HEK293 (cell line): ENCODE results near the gene P2RY11.

Experiments
- CTCF ChIA-PET: fragments of 350-600 bp; formaldehyde crosslinking; extraction: SDS; loops from one replicate; lab custom pipeline; 2021; ENCODE audit warnings: antibody characterized with exemption; lab: Yijun Ruan, JAX
- POLR2A ChIA-PET: fragments of 300-600 bp; formaldehyde crosslinking; extraction: SDS; loops from one replicate; lab custom pipeline; 2020; ENCODE audit warnings: antibody characterized with exemption, inconsistent platforms; lab: Yijun Ruan, JAX
- H3K27ac ChIP-seq: fragments of 200-500 bp; sonication (Bioruptor generic); 2 replicates; pipeline ENCODE4 v1.5.1; 2014; ENCODE audit warnings: low read depth, low read length, control low read depth, inconsistent platforms; ENCODE audit errors: extremely low read depth
- H3K36me3 ChIP-seq, 2 experiments: fragments of 200-500 bp in 1 of 2; sonication (Bioruptor generic) in 1 of 2; 1 replicate in 1 of 2; 2 replicates in 1 of 2; pipeline ENCODE4 v1.5.1; 2014 to 2017; ENCODE audit warnings: inconsistent platforms in 2 of 2, low read length in 2 of 2; ENCODE audit not compliant: control insufficient read depth in 2 of 2, insufficient read depth in 1 of 2
- H3K4me1 ChIP-seq: fragments of 200-500 bp; sonication (Bioruptor generic); 2 replicates; pipeline ENCODE4 v1.5.1; 2014; ENCODE audit warnings: mild to moderate bottlenecking, low read length, inconsistent platforms; ENCODE audit not compliant: control insufficient read depth, insufficient read depth
- H3K4me3 ChIP-seq: 2 replicates; pipeline ENCODE4 v1.5.1; 2011; ENCODE audit warnings: low read depth, mild to moderate bottlenecking, control low read depth, low read length, moderate library complexity
- H3K9me3 ChIP-seq: fragments of 200-500 bp; sonication (Bioruptor generic); 2 replicates; pipeline ENCODE4 v1.5.1; 2014; ENCODE audit warnings: low read depth, low read length, inconsistent platforms; ENCODE audit not compliant: control insufficient read depth, insufficient read depth
- GLIS1 ChIP-seq: fragments of 450-650 bp; formaldehyde crosslinking; IDR thresholded peaks from 2 replicates; pipeline ENCODE4 v1.5.1; 2016; ENCODE audit warnings: missing biosample characterization, missing genetic modification characterization
- GLIS2 ChIP-seq: fragments of 450-650 bp; formaldehyde crosslinking; IDR thresholded peaks from 2 replicates; pipeline ENCODE4 v1.5.1; 2016; ENCODE audit warnings: missing biosample characterization, missing genetic modification characterization
- HOXA7 ChIP-seq: sonication (generic); formaldehyde crosslinking; IDR thresholded peaks from 2 replicates; pipeline ENCODE4 v1.8.1; 2022; ENCODE audit warnings: missing genetic modification reagents, borderline replicate concordance
- PATZ1 ChIP-seq: fragments of 450-650 bp; formaldehyde crosslinking; IDR thresholded peaks from 2 replicates; pipeline ENCODE4 v1.5.1; 2016; ENCODE audit warnings: missing biosample characterization, missing genetic modification characterization
- PBX3 ChIP-seq: sonication (generic); formaldehyde crosslinking; IDR thresholded peaks from 2 replicates; pipeline ENCODE4 v1.8.1; 2022; ENCODE audit warnings: mild to moderate bottlenecking, moderate library complexity, missing genetic modification reagents
- PRDM10 ChIP-seq: fragments of 450-650 bp; formaldehyde crosslinking; IDR thresholded peaks from 2 replicates; pipeline ENCODE4 v1.5.1; 2016; ENCODE audit warnings: missing biosample characterization, missing genetic modification characterization
- SCRT2 ChIP-seq: fragments of 450-650 bp; formaldehyde crosslinking; IDR thresholded peaks from 2 replicates; pipeline ENCODE4 v1.5.1; 2016; ENCODE audit warnings: missing biosample characterization, missing genetic modification characterization
- SP2 ChIP-seq: fragments of 450-650 bp; formaldehyde crosslinking; IDR thresholded peaks from 2 replicates; pipeline ENCODE4 v1.5.1; 2016; ENCODE audit warnings: missing biosample characterization, missing genetic modification characterization
- ZIC2 ChIP-seq: fragments of 450-650 bp; formaldehyde crosslinking; IDR thresholded peaks from 2 replicates; pipeline ENCODE4 v1.5.1; 2016; ENCODE audit warnings: missing biosample characterization, missing genetic modification characterization
- ZNF202 ChIP-seq: fragments of 450-650 bp; formaldehyde crosslinking; IDR thresholded peaks from 2 replicates; pipeline ENCODE4 v1.5.1; 2016; ENCODE audit warnings: missing biosample characterization, missing genetic modification characterization, borderline replicate concordance
- ZNF24 ChIP-seq: fragments of 450-650 bp; formaldehyde crosslinking; IDR thresholded peaks from 2 replicates; pipeline ENCODE4 v1.5.1; 2016; ENCODE audit warnings: missing biosample characterization, missing genetic modification characterization
- ZNF433 ChIP-seq: fragments of 450-650 bp; formaldehyde crosslinking; IDR thresholded peaks from 2 replicates; pipeline ENCODE4 v1.5.1; 2016; ENCODE audit warnings: missing biosample characterization, missing genetic modification characterization, low read depth
- ZNF449 ChIP-seq: fragments of 450-650 bp; formaldehyde crosslinking; IDR thresholded peaks from 2 replicates; pipeline ENCODE4 v1.5.1; 2017; ENCODE audit warnings: missing biosample characterization, mild to moderate bottlenecking, missing genetic modification characterization, moderate library complexity
- ZNF513 ChIP-seq: fragments of 450-650 bp; IDR thresholded peaks from 2 replicates; pipeline ENCODE4 v1.5.1; 2018; ENCODE audit warnings: missing biosample characterization, missing genetic modification characterization
- ZNF610 ChIP-seq: fragments of 450-650 bp; formaldehyde crosslinking; IDR thresholded peaks from 2 replicates; pipeline ENCODE4 v1.5.1; 2016; ENCODE audit warnings: missing biosample characterization, missing genetic modification characterization, borderline replicate concordance

P2RY11 gene

GRCh38 chr19:10116085-10116865, 4.8 kb downstream of the P2RY11 start:
- peaks cover 11 to 68% of the 10 kb centered on the region in 2 experiments for H3K36me3 ChIP-seq
- ChIA-PET CTCF (interaction anchor here (0.5 to 1.6 kb wide), 4 partner anchors 17 to 186 kb away, joined by 3 to 4 read pairs (median 3); no protein-coding TSS in a partner anchor), POLR2A (interaction anchor here (0.5 to 3.2 kb wide), 4 partner anchors 8 to 52 kb away, joined by 3 to 25 read pairs (median 4); partner anchors contain the start of gene PPAN)
- H3K4me3 ChIP-seq, result no peak overlapping the region
- H3K9me3 ChIP-seq, result no peaks in the 10 kb centered on the region
- no peak overlapping the region for H3K27ac ChIP-seq
- H3K4me1 ChIP-seq, result no peaks in the 10 kb centered on the region
- TF ChIP-seq ZNF449 (tag by site-specific recombination) (peak; percentile 64; the same call in 1 of the 2 replicates), SCRT2 (tag by site-specific recombination) (peak; percentile 78), HOXA7 (CRISPR knock-in tag) (no peak), ZNF513 (tag by site-specific recombination) (no peak), PBX3 (CRISPR knock-in tag) (no peak), SP2 (tag by site-specific recombination) (peak; percentile 16; the same call in 1 of the 2 replicates), ZNF202 (tag by site-specific recombination) (no peak)

GRCh38 chr19:10116866-10117616, 5.5 kb downstream of the P2RY11 start:
- Histone ChIP-seq H3K36me3 (peaks cover 11 to 62% of the 10 kb centered on the region in 2 experiments), H3K27ac (no peak overlapping the region), H3K4me3 (no peak overlapping the region), H3K9me3 (no peaks in the 10 kb centered on the region), H3K4me1 (no peaks in the 10 kb centered on the region)
- POLR2A ChIA-PET, result interaction anchor here (0.5 to 3.2 kb wide), 3 partner anchors 9 to 52 kb away, joined by 3 to 25 read pairs (median 5); partner anchors contain the start of gene PPAN
- CTCF ChIA-PET, result interaction anchor here (0.6 to 1.6 kb wide), 5 partner anchors 18 to 296 kb away, joined by 3 to 11 read pairs (median 4); no protein-coding TSS in a partner anchor
- TF ChIP-seq ZNF24 (no peak), PATZ1 (tag by site-specific recombination) (0 out of 2 replicates have a peak, but pooled peaks have one; percentile 24)
- TF ChIP-seq, all 188 proteins: peak for 1

- peak overlapping the region; percentile 95 for H3K4me3 ChIP-seq
- peak overlapping the region; percentile 26; the same call in 1 of the 2 replicates for H3K27ac ChIP-seq
- TF ChIP-seq GLIS2 (tag by site-specific recombination), result no peak
- TF ChIP-seq SP2 (tag by site-specific recombination), result peak; percentile 9; the same call in 1 of the 2 replicates
- no peak for TF ChIP-seq PRDM10 (tag by site-specific recombination)
- TF ChIP-seq GLIS1 (tag by site-specific recombination), result peak; percentile 71
- TF ChIP-seq ZNF433 (tag by site-specific recombination), result no peak
- 0 out of 2 replicates have a peak, but pooled peaks have one; percentile 19 for TF ChIP-seq ZIC2 (tag by site-specific recombination)
- TF ChIP-seq ZNF610 (tag by site-specific recombination), result no peak
- no peaks in the 10 kb centered on the region for H3K4me1 ChIP-seq
- POLR2A ChIA-PET, result interaction anchor here (0.9 to 1.1 kb wide), 3 partner anchors 9 to 13 kb away, joined by 3 read pairs; partner anchors contain the start of gene PPAN
- H3K36me3 ChIP-seq, result peaks cover 11 to 53% of the 10 kb centered on the region in 2 experiments
- H3K9me3 ChIP-seq, result no peaks in the 10 kb centered on the region
- CTCF ChIA-PET, result interaction anchor here (0.5 to 1.3 kb wide), 6 partner anchors 14 to 1706 kb away, joined by 3 read pairs; partner anchors contain the start of gene MARCHF2
These were observed 7.5 kb downstream of the P2RY11 start for GRCh38 chr19:10118960-10119359.
